ENCODE data around the gene NEURL4.
A peak's percentile ranks its signal among the peaks of the same experiment; 100 is the strongest.

The NEURL4 gene

DNA sequence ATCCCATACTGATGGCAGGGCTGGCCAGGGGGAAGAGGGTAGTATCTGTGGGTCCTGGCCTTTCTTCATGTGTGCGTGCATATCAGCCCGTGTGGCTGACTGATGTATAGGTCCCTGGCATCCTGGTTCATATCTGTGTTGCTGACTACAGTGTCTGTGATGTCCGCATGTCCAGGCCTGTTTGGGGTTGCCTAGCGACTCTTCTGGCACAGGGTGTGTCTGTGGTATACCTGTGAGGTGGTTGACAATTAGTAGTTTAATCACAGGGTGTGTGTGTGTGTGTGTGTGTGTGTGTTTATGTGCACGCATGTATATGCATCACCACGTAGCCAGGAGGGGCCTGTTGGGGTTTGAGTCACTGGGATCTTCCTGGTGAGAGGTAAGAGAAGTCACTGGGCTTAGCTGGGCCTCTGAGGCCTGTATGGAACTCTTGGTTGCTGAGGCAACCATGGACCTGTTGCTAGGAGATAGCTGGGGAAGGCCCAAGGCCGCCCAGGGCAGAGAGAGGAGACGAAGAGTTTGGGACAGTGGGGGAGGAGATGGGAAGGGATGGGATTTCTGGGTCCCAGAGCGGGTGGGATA, 25.2 kb upstream of the NEURL4 start:
- no peak for DNase-seq (ENCODE audit: low spot score)
- H3K27ac ChIP-seq = peak overlapping the region in 1 of 2 donors; percentile 42
- TF ChIP-seq, protein P1, sequence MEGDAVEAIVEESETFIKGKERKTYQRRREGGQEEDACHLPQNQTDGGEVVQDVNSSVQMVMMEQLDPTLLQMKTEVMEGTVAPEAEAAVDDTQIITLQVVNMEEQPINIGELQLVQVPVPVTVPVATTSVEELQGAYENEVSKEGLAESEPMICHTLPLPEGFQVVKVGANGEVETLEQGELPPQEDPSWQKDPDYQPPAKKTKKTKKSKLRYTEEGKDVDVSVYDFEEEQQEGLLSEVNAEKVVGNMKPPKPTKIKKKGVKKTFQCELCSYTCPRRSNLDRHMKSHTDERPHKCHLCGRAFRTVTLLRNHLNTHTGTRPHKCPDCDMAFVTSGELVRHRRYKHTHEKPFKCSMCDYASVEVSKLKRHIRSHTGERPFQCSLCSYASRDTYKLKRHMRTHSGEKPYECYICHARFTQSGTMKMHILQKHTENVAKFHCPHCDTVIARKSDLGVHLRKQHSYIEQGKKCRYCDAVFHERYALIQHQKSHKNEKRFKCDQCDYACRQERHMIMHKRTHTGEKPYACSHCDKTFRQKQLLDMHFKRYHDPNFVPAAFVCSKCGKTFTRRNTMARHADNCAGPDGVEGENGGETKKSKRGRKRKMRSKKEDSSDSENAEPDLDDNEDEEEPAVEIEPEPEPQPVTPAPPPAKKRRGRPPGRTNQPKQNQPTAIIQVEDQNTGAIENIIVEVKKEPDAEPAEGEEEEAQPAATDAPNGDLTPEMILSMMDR (IDR thresholded peaks at IDR 0.05) = no peak
- H3K4me3 ChIP-seq = peak overlapping the region; percentile 19

GRCh38 chr17:7352910-7353635, 23.9 kb upstream of the NEURL4 start:
- H3K4me3 ChIP-seq = peak overlapping the region; percentile 97
- TF ChIP-seq, protein P1 (IDR thresholded peaks at IDR 0.05) = no peak
- peak overlapping the region in 1 of 2 donors; percentile 99 for H3K27ac ChIP-seq
- DNase-seq (ENCODE audit: low spot score) = no peak

- DNase-seq (ENCODE audit: low spot score) = no peak
- peak overlapping the region; percentile 97 for H3K4me3 ChIP-seq
- peak overlapping the region; percentile 99 for H3K27ac ChIP-seq
- TF ChIP-seq, protein P1 (IDR thresholded peaks at IDR 0.05) = peak; percentile 31
Observed at GRCh38 chr17:7352503-7352889, 23.4 kb upstream of the NEURL4 start.

- peak within 1 kb of the TSS; percentile 97 for H3K4me3 ChIP-seq
- TF ChIP-seq, protein P1 (IDR thresholded peaks at IDR 0.05) = no peak
- peak within 1 kb of the TSS; percentile 99 for H3K27ac ChIP-seq
- DNase-seq (ENCODE audit: low spot score) = peak; percentile 95
Observed at GRCh38 chr17:7351665-7352502, 22.7 kb upstream of the NEURL4 start, which contains the start of gene KCTD11. KCTD11 (plus strand) TSS chr17:7352162.

- no peak overlapping the region for H3K27ac ChIP-seq
- no peak for DNase-seq (ENCODE audit: low spot score)
- TF ChIP-seq, protein P1 (IDR thresholded peaks at IDR 0.05) = no peak
- H3K4me3 ChIP-seq = no peak overlapping the region
Observed at GRCh38 chr17:7348478-7349242, 19.5 kb upstream of the NEURL4 start.

DNA sequence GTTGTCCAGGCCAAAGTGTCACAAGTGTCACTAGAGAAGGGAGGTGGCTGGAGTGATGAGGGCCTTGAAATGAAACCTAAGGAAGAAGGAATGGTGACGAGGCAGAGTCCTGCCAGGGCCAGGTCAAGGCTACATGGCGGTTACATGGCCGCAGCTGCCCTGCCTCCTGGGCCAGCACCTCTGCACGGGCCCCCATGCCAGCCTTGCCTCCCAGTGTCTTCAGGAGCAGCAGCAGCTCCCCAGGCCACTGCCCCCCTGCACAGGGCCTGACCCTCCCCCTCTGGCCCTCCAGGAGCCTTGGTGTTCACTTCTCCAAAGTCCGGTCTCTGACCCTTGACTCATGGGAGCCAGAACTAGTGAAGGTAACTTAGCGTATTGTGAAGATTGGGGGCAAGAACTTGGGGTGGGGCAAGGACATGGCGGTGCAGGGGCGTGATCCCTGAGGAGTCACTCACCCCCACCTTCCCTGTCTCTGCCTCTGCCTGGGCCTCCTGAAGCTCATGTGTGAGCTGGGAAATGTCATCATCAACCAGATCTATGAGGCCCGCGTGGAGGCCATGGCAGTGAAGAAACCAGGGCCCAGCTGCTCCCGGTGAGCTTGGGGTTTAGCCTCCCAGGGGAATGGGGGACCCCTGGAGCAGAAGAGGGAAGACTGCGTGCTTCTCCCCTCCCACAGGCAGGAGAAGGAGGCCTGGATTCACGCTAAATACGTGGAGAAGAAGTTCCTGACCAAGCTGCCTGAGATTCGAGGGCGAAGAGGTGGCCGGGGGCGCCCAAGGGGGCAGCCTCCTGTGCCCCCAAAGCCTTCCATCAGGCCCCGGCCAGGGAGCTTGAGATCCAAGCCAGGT, 18.7 kb upstream of the NEURL4 start:
- no peak overlapping the region for H3K4me3 ChIP-seq
- TF ChIP-seq, protein P1 (IDR thresholded peaks at IDR 0.05) = no peak
- no peak overlapping the region for H3K27ac ChIP-seq
- peak; percentile 72 for DNase-seq (ENCODE audit: low spot score)
